ENCODE measurements around the gene FHDC1. TPM values are rescaled to one million over a fixed set of nuclear protein-coding genes. Genes with fewer than 3 reads are reported as not detected.

Gene FHDC1
- total RNA-seq, 1 experiment from 2014 or later: 19.9 TPM

- no peak overlapping the region for H3K27ac ChIP-seq (ENCODE audit: insufficient read length, low read depth, low read length)
- WGBS (ENCODE audit: extremely low coverage, insufficient read length, low lambda C conversion rate): no CpG with 5 or more reads among the region's 1 CpG
- no peak overlapping the region for H2BK12ac ChIP-seq (ENCODE audit: insufficient read length, low read depth, low read length)
- no peaks in the 10 kb centered on the region for H3K9me3 ChIP-seq (ENCODE audit: control insufficient read depth, low read depth, low read length)
- H2BK5ac ChIP-seq (ENCODE audit: insufficient read length, low read length): no peak overlapping the region
- no peak overlapping the region for H3K4me2 ChIP-seq (ENCODE audit: insufficient read depth, insufficient read length, low read length)
- H4K91ac ChIP-seq (ENCODE audit: insufficient read length, low read depth, low read length): no peak overlapping the region
- H3K4me3 Mint-ChIP-seq: no peak overlapping the region
- DNase-seq: no peak
- H3K23me2 ChIP-seq (ENCODE audit: insufficient read length, low read depth, low read length, poor library complexity, severe bottlenecking): no peaks in the 10 kb centered on the region
- no peak overlapping the region for H2AFZ ChIP-seq (ENCODE audit: low read length)
- no peak overlapping the region for H2BK20ac ChIP-seq (ENCODE audit: low read depth, low read length, poor library complexity, severe bottlenecking)
- H3K79me2 ChIP-seq (ENCODE audit: insufficient read depth, low read length): no peaks in the 10 kb centered on the region
- no peaks in the 10 kb centered on the region for H3K9me3 Mint-ChIP-seq
- H2BK15ac ChIP-seq (ENCODE audit: low read depth, low read length): no peak overlapping the region
- no peaks in the 10 kb centered on the region for H3K79me1 ChIP-seq (ENCODE audit: insufficient read depth, low read depth, low read length, poor library complexity, severe bottlenecking)
- no peaks in the 10 kb centered on the region; the same call in 1 of the 2 replicates for H3K27me3 ChIP-seq (ENCODE audit: insufficient read depth, low read length)
- TF ChIP-seq, protein P1, sequence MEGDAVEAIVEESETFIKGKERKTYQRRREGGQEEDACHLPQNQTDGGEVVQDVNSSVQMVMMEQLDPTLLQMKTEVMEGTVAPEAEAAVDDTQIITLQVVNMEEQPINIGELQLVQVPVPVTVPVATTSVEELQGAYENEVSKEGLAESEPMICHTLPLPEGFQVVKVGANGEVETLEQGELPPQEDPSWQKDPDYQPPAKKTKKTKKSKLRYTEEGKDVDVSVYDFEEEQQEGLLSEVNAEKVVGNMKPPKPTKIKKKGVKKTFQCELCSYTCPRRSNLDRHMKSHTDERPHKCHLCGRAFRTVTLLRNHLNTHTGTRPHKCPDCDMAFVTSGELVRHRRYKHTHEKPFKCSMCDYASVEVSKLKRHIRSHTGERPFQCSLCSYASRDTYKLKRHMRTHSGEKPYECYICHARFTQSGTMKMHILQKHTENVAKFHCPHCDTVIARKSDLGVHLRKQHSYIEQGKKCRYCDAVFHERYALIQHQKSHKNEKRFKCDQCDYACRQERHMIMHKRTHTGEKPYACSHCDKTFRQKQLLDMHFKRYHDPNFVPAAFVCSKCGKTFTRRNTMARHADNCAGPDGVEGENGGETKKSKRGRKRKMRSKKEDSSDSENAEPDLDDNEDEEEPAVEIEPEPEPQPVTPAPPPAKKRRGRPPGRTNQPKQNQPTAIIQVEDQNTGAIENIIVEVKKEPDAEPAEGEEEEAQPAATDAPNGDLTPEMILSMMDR (conservative IDR thresholded peaks at IDR 0.05): no peak
- peaks cover 66 to 77% of the 10 kb centered on the region in 2 experiments for H3K4me1 Mint-ChIP-seq
- no peak overlapping the region for H2BK120ac ChIP-seq (ENCODE audit: low read depth, low read length, poor library complexity, severe bottlenecking)
- no peak overlapping the region for H3K9ac ChIP-seq (ENCODE audit: extremely low read depth, insufficient read length, low read length)
- no peak overlapping the region for H3T11ph ChIP-seq (ENCODE audit: low read length)
- H3K14ac ChIP-seq (ENCODE audit: insufficient read depth, low read length): no peak overlapping the region
- H3K18ac ChIP-seq (ENCODE audit: insufficient read length, low read depth, low read length): no peak overlapping the region
- no peak overlapping the region for H3K56ac ChIP-seq (ENCODE audit: insufficient read length, low read depth, low read length)
- H4K8ac ChIP-seq (replicated peaks; ENCODE audit: insufficient read length, low read depth, low read length): no peak overlapping the region
- H3K4me1 ChIP-seq (ENCODE audit: insufficient read depth, low read length): peaks cover 11% of the 10 kb centered on the region; the same call in 1 of the 2 replicates
- no peak overlapping the region for H3K4ac ChIP-seq (ENCODE audit: low read depth, low read length)
- no peak overlapping the region for H3K23ac ChIP-seq (ENCODE audit: insufficient read length, low read depth, low read length)
- H3K27ac Mint-ChIP-seq: no peak overlapping the region
- no peak overlapping the region for H4K5ac ChIP-seq (ENCODE audit: insufficient read length, low read depth, low read length)
- peaks cover 22% of the 10 kb centered on the region for H3K27me3 Mint-ChIP-seq (ENCODE audit: low read depth)
- H4K20me1 ChIP-seq (ENCODE audit: control insufficient read depth, insufficient read depth, insufficient read length): no peaks in the 10 kb centered on the region
- H2AK5ac ChIP-seq (ENCODE audit: insufficient read length, low read length): no peak overlapping the region
- no peaks in the 10 kb centered on the region; a peak in 1 of 7 replicates for H3K36me3 Mint-ChIP-seq (ENCODE audit: insufficient read depth in 1 of 3, low read depth in 3 of 3)
These were observed 63.9 kb downstream of the FHDC1 start for GRCh38 chr4:153000076-153000420.

Measured in H9 (cell line).